ENCODE measurements around the gene TFR2. TPM values are rescaled to one million over a fixed set of nuclear protein-coding genes. Genes with fewer than 3 reads are reported as not detected.
"Not testable (repeated sequence)": the region's sequence is repeated elsewhere in the genome, so short reads cannot be mapped to it uniquely, and the experiment has no call there.

The TFR2 gene
- total RNA-seq, 1 donor from 2014 or later, result 2.2 TPM

DNA sequence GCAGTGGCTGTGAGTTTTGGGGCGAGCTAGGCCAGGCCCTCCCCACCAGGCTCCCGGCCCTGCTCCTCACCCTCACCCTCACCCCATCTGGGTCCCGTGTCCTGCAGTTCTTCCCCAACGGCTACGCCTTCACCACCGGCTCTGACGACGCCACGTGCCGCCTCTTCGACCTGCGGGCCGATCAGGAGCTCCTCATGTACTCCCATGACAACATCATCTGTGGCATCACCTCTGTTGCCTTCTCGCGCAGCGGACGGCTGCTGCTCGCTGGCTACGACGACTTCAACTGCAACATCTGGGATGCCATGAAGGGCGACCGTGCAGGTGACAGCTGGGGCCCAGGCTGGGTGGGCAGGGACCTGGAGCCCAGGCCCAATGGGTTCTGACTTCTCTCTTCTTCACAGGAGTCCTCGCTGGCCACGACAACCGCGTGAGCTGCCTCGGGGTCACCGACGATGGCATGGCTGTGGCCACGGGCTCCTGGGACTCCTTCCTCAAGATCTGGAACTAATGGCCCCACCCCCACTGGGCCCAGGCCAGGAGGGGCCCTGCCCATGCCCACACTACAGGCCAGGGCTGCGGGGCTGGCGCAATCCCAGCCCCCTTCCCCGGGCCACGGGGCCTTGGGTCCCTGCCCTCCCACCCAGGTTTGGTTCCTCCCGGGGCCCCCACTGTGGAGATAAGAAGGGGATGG lies 37.1 kb upstream of the TFR2 start:
- no peak for DNase-seq (ENCODE audit: low spot score)

DNA sequence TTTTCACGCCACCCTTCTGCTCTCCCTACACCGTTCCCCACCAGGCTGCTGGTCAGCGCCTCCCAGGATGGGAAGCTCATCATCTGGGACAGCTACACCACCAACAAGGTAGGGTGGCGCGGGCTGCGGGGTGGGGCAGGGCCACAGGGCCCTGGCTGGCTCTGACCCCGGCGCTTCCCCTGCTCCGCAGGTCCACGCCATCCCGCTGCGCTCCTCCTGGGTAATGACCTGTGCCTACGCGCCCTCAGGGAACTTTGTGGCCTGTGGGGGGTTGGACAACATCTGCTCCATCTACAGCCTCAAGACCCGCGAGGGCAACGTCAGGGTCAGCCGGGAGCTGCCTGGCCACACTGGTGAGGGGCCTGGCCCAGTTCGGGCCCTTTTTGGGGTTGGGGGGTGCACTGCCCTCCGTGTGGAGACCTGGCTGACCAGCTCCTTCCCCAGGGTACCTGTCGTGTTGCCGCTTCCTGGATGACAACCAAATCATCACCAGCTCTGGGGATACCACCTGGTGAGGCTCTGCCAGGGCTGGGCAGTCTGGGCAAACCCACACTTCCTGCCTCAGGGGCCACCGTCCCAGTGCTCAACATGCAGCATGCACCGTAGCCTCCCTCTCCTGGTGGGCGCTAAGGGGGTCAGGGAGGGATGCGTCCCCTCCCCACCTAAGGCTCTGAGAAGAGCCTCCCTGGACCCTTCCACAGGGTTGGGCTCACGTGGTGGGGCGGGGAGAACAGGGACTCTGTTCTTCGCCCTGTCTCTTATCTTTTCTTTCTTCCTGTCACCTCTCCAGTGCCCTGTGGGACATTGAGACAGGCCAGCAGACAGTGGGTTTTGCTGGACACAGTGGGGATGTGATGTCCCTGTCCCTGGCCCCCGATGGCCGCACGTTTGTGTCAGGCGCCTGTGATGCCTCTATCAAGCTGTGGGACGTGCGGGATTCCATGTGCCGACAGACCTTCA lies 36.2 kb upstream of the TFR2 start:
- DNase-seq (ENCODE audit: low spot score), result no peak

DNA sequence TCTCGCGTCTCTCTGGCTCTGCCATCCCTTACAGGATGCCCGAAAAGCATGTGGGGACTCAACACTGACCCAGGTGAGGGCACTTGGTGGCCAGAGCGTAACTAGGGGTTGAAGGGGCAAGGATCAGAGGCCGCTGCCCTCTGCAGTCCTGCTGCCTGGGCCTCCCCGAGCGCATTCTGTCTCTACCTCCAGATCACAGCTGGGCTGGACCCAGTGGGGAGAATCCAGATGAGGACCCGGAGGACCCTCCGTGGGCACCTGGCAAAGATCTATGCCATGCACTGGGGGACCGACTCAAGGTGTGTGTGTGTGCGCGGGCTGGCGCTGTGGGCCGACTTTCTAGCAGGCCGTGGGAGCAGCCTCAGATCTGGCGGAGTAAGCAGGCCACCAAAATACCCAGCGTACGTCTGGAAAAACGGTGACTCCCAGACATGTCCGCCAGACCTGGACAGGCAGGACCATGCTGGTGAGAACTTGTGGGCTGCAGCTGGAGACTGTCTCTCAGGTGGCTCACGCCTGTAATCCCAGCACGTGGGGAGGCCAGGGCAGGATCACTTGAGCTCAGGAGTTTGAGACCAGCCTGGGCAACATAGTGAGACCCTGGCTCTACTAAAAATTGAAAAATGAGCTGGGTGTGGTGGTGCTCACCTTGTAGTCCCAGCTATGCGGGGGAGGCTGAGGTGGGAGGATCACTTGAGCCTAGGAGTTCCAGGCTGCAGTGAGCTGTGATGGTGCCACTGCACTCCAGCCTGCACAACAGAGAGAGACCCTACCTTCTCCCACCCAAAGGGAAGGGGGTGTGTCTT lies 35.4 kb upstream of the TFR2 start:
- no peak for DNase-seq (ENCODE audit: low spot score)

DNA sequence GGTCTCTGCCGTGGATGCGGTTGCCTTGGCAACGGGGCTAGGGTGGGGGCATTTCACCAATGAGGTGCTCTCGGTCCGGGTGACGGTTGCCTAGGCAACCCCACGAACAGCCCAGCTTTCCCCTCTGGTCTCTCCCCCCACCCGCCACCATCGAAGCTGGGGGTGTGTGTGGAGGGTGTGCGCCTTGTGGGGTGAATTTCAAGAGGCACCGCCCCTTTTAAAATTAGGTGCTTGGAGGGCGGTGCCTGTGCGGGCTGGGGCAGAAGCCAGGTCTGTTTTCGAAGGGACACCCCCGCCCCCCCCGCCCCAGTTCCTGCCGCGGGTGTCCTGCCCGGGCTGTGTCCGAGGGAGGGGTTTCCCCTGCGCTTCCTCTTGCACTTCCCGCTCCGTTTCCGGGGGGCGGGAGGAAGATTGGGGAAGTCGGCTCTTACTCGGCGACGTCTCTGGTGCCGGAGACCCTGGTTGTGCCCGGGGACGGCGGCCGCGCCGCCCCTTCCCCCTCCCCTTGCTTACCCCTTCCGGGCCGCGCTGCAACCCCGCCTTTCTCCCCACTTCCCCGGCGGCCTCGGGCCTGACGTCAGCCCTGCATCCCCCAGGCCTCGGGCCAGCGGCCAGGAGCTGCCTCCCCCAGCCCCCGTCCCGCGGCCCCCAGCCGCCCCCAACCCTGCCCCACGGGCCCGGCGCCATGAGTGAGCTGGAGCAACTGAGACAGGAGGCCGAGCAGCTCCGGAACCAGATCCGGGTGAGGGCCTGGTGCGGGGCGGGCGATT lies 34.4 kb upstream of the TFR2 start:
- peak; percentile 86 for DNase-seq (ENCODE audit: low spot score)

DNA sequence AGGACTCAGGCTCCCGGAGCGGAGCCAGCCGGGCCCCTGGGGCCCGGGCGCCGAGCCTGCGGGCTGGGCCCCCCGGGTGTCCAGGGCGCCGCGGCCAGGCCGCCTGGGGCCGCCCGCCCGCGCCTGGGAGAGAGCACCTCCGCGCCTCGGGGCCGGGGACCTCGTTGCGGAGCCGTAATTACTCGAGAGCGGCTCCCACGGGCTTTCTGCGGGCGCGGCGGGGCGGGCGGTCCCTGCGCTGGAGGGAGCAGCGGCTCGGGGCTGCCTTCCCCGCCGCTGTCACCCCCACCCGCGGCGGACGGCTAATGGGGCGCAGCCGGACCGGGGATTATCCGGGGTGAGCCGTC lies 33.7 kb upstream of the TFR2 start:
- no peak for DNase-seq (ENCODE audit: low spot score)

DNA sequence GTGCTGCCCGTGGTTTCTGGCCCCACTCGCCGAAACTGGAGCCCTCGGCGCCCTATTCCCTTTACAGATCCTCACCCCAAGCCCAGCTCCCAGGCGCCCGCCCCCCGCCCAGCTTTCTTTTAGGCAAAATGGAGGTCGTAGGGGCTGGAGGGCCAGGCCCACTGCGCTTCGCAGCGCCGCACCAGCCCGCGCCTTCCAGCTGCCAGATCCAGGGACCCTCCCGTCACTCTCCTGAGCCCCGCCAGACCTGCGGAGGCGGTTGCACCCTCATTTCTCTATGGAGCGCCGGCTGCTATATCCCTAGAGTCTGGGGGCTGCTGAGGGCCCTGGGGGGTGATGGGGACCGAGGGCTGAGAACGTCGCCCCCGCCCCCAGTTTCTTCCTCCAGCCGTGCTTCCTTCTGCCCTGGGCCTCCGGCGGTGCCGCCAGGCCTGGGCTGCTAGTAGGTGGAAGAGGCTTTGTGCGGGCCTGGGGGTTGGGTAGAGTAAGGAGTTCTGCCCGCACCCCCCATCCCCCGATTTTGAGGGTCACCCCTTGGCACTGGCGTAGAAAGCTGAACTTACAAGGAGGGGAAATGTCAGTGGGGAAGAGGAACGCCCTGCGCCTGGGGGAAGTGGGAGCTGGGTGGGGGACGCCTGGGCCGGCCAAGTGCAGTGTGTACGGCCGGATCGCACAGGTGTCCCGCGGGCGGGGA lies 33.2 kb upstream of the TFR2 start:
- DNase-seq (ENCODE audit: low spot score), result no peak

DNA sequence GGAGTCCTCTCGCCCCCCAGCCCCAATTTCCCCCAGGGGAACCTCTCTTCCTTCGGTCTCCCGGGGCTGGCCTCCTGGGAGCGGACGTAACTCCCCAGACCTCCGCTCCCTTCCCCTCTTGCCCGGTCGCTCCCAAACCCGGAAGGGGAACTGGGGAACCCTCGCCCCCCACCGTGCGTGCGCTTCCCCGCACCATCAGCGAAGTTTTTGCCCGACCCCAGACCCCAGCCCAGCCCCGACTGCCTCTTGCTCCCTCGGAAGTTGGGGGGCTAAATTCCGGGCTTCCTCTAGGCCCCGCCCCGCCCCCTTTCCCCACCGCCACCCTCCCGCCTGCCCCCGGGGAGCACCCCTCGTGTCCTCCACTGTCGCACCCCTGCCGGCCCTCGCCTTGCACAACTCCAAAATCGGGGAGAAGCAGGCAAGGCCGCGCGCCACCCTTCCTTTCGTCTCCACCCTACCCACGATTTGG lies 32.6 kb upstream of the TFR2 start:
- no peak for DNase-seq (ENCODE audit: low spot score)

DNA sequence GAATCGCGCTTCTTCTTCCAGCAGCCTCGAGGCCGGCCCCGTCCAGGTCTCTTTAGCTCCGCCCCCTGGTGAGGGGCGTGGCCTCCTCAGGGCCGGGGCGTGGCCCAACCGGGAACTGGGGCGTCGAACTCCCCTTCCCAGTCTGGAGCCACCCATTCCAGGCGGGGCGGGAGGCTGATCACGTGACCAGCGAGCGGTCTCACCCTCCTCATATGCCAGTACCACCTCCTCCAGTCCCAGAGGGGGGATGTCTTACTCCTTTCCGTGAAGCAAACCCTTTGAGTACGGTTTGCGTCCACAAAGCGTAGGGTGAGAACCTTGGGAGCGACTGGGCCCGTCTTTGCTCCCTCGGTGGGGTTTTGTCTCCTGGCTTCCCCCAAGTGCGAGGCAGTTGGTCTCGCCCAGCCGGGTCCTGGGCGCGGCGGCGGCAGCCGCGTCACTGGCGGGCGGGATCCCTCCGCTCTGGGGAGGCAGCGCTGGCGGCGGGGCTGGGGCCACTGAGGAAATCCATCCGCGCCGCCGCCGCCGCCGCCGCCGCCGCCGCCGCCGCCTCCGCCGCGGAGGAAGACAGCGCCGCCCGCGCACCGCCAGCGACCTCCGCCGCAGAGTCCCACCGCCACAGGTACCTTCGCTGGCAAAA lies 32.1 kb upstream of the TFR2 start, which contains the start of gene GNB2:
Gene GNB2, plus strand, starts transcription at position 439 of the 640 bp plus-strand sequence. CDS start 2,526 bp downstream, outside the sequence.
- peak; percentile 100 for DNase-seq (ENCODE audit: low spot score)

DNA sequence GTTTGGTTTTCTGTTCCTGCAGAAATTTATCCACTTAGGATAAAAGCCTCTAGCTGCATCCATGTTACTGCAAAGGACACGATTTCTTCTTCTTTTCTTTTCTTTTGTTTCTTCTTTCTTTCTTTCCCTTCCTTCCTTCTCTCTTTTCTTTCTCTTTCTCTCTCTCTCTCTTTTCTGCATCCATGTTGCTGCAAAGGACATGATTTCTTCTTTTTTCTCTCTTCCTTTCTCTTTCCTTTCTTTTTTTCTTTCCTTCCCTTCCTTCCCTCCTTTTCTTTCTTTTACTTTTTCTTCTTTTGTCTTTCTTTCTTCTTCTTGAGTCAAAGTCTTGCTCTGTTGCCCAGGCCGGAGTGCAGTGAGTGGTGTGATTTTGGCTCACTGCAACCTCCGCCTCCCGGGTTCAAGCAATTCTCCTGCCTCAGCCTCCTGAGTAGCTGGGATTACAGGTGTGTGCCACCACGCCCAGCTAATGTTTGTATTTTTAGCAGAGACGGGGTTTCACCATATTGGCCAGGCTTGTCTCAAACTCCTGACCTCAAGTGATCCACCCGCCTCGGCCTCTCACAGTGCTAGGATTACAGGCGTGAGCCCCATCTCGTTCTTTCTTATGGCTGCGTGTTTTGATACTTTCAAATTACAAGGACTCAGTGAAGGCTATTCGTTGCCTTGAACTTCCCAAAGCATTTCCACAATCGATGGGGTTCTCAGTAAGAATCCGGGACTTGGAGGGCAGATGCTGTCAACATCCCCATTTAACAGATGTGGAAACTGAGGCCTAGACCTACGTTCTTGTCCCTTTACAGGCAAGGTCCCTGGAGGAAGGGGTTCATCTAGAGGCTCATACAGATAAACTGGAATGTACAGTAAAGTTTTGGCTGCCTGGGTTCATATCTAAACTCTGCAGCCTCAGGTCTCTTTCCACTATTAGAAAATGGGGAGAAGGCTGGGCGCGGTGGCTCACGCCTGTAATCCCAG lies 30.3 kb upstream of the TFR2 start:
- DNase-seq (ENCODE audit: low spot score), result no peak

DNA sequence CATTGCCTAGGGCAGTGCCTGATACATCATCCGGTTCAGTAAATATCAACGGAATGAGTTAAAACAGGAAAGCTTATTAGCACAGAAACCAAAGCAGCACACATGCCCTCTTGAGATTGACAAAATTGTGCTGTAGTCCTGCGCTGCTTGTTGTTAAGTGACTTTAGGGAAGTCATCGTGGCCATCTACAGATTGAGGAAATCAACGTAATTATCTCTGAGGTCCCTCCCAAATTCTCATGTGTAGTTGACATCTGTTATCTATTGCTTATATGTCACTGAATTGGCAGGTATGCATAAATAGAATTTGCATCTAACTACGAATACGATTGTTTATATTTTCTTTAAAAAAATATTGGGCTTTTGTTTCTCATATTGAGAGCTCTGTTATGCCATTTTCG lies 28.7 kb upstream of the TFR2 start:
- no peak for DNase-seq (ENCODE audit: low spot score)

DNA sequence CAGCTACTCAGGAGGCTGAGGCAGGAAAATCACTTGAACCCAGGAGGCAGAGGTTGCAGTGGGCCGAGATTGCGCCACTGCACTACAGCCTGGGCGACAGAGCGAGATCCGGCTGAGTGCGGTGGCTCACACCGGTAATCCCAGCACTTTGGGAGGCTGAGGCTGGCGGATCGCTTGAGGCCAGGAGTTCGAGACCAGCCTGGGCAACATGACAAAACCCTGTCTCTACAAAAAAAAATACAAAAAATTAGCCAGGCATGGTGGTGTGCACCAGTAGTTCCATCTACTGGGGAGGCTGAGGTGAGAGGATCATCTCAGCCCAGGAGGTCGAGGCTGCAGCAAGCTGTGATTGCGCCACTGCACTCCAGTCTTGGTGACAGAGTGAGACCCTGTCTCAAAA lies 27.8 kb upstream of the TFR2 start:
- not testable (repeated sequence) for DNase-seq (ENCODE audit: low spot score)

DNA sequence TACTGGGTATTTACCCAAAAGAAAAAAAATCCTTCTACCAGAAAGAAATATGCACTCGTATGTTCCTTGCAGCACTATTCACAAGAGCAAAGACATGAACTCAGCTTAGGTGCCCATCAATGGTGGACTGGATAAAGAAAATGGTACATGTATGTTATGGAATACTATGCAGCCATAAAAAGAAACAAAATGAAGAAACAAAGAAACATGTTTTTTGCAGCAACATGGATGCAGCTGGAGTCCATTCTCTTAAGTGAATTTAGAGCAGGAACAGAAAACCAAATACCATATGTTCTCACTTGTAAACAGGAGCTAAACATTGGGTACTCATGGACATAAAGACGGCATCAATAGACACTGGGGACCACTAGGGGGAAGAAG lies 26.7 kb upstream of the TFR2 start:
- DNase-seq (ENCODE audit: low spot score), result no peak

DNA sequence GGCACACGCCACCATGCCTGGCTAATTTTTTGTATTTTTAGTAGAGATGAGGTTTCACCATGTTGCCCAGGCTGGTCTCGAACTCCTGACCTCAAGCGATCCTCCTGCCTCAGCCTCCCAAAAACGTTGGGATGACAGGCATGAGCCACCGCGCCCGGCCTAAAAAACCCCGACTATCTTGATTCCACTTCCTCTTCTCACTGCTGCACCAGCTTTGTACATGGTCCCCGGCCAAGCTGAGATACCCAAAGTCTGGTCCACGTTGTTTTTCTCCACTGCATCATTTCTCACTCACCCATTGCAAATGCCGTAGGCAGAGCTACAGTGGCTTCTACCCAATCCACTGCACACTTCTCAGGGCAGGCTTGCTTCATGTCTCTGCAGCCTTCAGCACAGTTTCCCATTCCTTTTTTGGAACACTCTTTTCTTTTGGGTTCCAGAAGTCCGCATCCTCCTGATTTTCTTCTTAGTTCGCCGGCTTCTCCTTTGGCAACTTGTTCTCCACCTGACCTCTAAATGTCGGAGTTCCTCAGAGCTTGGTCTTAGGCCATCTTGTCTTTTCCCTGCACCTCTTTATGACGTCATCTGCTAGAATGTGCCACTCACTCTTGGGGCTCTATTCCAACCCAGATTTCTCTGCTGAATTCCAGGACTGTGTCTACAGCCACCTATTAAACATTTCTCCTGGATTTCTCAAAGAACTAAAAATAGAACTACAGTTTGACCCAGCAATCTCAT lies 26.1 kb upstream of the TFR2 start:
- no peak for DNase-seq (ENCODE audit: low spot score)

DNA sequence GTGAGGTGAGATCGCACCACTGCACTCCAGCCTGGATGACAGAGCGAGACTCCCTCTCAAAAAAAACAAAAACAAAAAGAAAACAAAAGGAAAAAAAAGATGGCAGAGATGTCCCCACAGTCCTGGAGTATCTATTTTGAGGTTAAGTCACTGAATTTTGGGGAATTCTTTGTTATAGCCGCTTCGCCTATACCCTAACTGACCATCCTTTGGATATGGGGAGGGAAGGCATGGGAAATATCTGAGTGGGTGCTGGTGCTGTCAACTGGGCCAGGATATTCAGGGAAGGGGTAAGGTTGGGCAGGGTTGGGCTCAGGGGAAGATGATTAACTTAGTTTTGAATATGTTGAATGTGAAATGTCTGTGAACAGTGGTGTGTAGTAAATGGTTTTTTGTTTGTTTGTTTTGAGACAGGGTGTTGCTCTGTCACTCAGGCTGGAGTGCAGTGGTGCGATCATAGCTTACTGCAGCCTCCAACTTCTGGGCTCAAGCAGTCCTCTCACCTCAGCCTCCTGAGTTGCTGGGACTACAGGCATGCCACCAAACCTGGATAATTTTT lies 23.9 kb upstream of the TFR2 start:
- DNase-seq (ENCODE audit: low spot score), result no peak

DNA sequence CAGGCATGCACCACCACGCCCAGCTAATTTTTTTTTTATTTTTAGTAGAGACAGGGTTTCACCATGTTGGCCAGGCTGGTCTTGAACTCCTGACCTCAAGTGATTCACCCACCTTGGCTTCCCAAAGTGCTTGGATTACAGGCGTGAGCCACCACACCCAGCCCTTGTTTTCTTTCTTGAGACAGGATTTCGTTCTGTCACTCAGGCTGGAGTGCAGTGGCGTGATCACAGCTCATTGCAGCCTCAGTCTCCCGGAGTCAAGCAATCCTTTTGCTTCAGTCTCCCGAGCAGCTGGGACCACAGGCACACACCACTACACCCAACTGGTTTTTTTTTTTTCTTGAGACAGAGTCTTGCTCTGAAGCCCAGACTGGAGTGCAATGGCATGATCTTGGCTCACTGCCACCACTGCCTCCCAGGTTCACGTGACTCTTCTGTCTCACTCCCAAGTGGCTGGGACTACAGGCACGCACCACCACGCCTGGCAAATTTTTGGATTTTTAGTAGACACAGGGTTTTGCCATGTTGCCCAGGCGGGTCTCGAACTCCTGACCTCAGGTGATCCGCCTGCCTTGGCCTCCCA lies 20.9 kb upstream of the TFR2 start:
- DNase-seq (ENCODE audit: low spot score), result not testable (repeated sequence)

DNA sequence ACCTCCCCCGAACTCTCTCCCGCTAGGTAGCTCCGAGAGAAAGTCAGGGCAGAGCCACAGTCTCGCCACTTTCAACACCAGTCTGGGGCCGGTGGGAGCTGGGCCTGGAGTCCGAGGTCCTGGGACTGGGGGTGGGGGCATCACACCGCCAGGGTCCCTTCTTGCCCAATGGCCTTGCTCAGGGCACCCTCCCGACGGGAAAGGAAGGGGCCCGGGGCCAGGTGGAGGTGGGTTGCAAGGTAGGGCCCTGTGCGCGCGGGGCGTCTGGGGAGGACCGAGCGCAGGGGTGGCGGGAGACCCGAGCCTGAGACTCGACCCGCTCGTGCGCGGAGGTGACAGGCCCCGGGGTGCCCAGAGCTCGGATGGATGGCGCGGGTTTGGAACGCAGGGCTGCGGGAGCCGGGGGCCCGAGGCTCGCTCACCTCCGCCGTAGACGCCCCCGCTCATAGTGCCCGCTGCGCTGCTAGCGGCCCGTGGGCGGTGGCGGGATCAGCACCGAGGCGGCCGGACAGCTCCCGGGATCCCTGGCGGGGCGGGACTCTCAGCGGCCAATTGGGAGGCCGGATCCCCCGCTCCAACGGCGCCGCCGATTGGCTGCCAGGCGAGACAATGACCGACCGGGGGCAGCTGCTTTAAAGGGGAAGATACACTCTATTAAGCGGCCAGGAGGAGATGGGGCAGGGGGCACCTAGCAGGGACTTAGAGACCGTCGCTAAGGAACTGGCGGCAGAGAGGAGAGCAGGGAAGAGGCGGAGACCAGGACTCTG lies 14.7 kb upstream of the TFR2 start, which contains the start of gene ACTL6B:
Gene ACTL6B, minus strand, starts transcription at position 541 of the 767 bp plus-strand sequence. Its CDS starts 94 bp downstream, at position 447.
- DNase-seq (ENCODE audit: low spot score), result no peak
